ENCODE measurements around the gene NFAT5.

Gene NFAT5

GRCh38 chr16:69741951-69742904, 176.5 kb downstream of the NFAT5 start:
- no peak for DNase-seq (ENCODE audit: low read depth in 2 of 2)

- DNase-seq (ENCODE audit: low read depth in 2 of 2) = no peak
Measured at GRCh38 chr16:69744363-69745231, 178.8 kb downstream of the NFAT5 start.

GRCh38 chr16:69745232-69745612, 179.5 kb downstream of the NFAT5 start:
- DNase-seq (ENCODE audit: low read depth in 2 of 2) = no peak

- no peak for DNase-seq (ENCODE audit: low read depth in 2 of 2)
Measured at GRCh38 chr16:69745959-69746358, 180.2 kb downstream of the NFAT5 start.

- DNase-seq (ENCODE audit: low read depth in 2 of 2) = no peak
Measured at GRCh38 chr16:69747115-69747514, 181.3 kb downstream of the NFAT5 start.

- no peak for DNase-seq (ENCODE audit: low read depth in 2 of 2)
Measured at GRCh38 chr16:69748694-69749345, 183.1 kb downstream of the NFAT5 start.

GRCh38 chr16:69754143-69754468, 188.3 kb downstream of the NFAT5 start:
- DNase-seq (ENCODE audit: low read depth in 2 of 2) = no peak
